Smooth muscle cell (in vitro differentiated cells): ENCODE measurements around the gene ARHGAP10. TPM values are rescaled to one million over a fixed set of nuclear protein-coding genes. Genes with fewer than 3 reads are reported as not detected.

Experiments
- DNase-seq: peaks from one replicate; lab custom pipeline; 2025; ENCODE audit not compliant: unreplicated experiment; lab: John Stamatoyannopoulos, UW
- H2AFZ ChIP-seq: fragments of 200-600 bp; sonication (generic); 2 replicates; pipeline ENCODE4 v1.6.0; 2016; ENCODE audit warnings: antibody characterized with exemption, low read depth, mild to moderate bottlenecking
- H3F3A ChIP-seq: fragments of 200-600 bp; sonication (generic); 2 replicates; pipeline ENCODE4 v1.6.0; 2017; ENCODE audit warnings: antibody characterized with exemption, low read depth
- H3K27ac ChIP-seq: fragments of 200-600 bp; sonication (generic); 2 replicates; pipeline ENCODE4 v1.5.1; 2016; ENCODE audit warnings: low read depth, mild to moderate bottlenecking
- H3K27me3 ChIP-seq: fragments of 200-600 bp; sonication (generic); 2 replicates; pipeline ENCODE4 v1.6.1; 2016; ENCODE audit warnings: low read depth, mild to moderate bottlenecking
- H3K36me3 ChIP-seq: fragments of 200-600 bp; sonication (generic); 2 replicates; pipeline ENCODE4 v1.5.1; 2016; ENCODE audit warnings: low read depth
- H3K4me1 ChIP-seq: fragments of 200-600 bp; sonication (generic); 2 replicates; pipeline ENCODE4 v1.5.1; 2016; ENCODE audit warnings: low read depth
- H3K4me2 ChIP-seq: fragments of 200-600 bp; sonication (generic); 2 replicates; pipeline ENCODE4 v1.6.0; 2016; ENCODE audit warnings: mild to moderate bottlenecking
- H3K4me3 ChIP-seq: fragments of 200-600 bp; sonication (generic); 2 replicates; pipeline ENCODE4 v1.5.1; 2016; ENCODE audit warnings: mild to moderate bottlenecking
- H3K79me2 ChIP-seq: fragments of 200-600 bp; sonication (generic); 2 replicates; pipeline ENCODE4 v1.6.0; 2016; ENCODE audit warnings: low read depth, mild to moderate bottlenecking
- H3K9ac ChIP-seq: fragments of 200-600 bp; sonication (generic); 2 replicates; pipeline ENCODE4 v1.6.0; 2016; ENCODE audit warnings: low read depth
- H3K9me3 ChIP-seq: fragments of 200-600 bp; sonication (generic); replicated peaks from 2 replicates; pipeline ENCODE4 v1.5.1; 2016; ENCODE audit warnings: low read depth
- H4K20me1 ChIP-seq: fragments of 200-600 bp; sonication (generic); 2 replicates; pipeline ENCODE4 v1.6.0; 2016; ENCODE audit warnings: low read depth
- CTCF ChIP-seq: fragments of 200-600 bp; sonication (generic); IDR thresholded peaks from 2 replicates; pipeline ENCODE4 v1.5.1; 2017; ENCODE audit warnings: borderline replicate concordance, mild to moderate bottlenecking, antibody characterized with exemption; ENCODE audit not compliant: insufficient read depth, poor library complexity, severe bottlenecking
- WGBS: methylation state at CpG from one replicate; pipeline ENCODE4 v1.1.7; 2016; ENCODE audit warnings: low lambda C conversion rate; 5-methylcytosine and 5-hydroxymethylcytosine counted together
- polyA plus RNA-seq: library from polyadenylated mRNA; unstranded; fragments of >200 nt; fragmentation: Nextera tagmentation; extraction: Ambion mirVana; gene quantifications from 2 replicates; pipeline ENCODE4 v1.2.1, GENCODE V29; 2016
- total RNA-seq: library from RNA; depleted of rRNA; stranded (reverse); fragments of >200 nt; gene quantifications from 2 replicates; pipeline ENCODE4 v1.2.3, GENCODE V29; 2014

ARHGAP10 gene
- total and polyA plus RNA-seq, 2 experiments from 2014 or later: 6.2 to 11.6 TPM

GRCh38 chr4:148075438-148075837, 343.6 kb downstream of the ARHGAP10 start:
- no peaks in the 10 kb centered on the region for H3K79me2 ChIP-seq
- no peaks in the 10 kb centered on the region for H3K4me1 ChIP-seq
- no peak overlapping the region for H3K4me3 ChIP-seq
- no peak for DNase-seq
- WGBS: 98% methylated on average over 3 of the region's 3 CpGs
- no peaks in the 10 kb centered on the region for H4K20me1 ChIP-seq
- peaks cover 4% of the 10 kb centered on the region for H3K9me3 ChIP-seq
- no peak for TF ChIP-seq CTCF
- no peak overlapping the region for H3K27ac ChIP-seq
- no peak overlapping the region for H3K9ac ChIP-seq
- no peaks in the 10 kb centered on the region for H3K27me3 ChIP-seq
- H2AFZ ChIP-seq: no peak overlapping the region
- no peaks in the 10 kb centered on the region for H3F3A ChIP-seq
- no peaks in the 10 kb centered on the region for H3K36me3 ChIP-seq
- H3K4me2 ChIP-seq: no peak overlapping the region

GRCh38 chr4:148076964-148077363, 345.1 kb downstream of the ARHGAP10 start:
- no peaks in the 10 kb centered on the region for H4K20me1 ChIP-seq
- H3K4me2 ChIP-seq: no peak overlapping the region
- WGBS: 85% methylated on average over 5 of the region's 5 CpGs
- H3F3A ChIP-seq: no peaks in the 10 kb centered on the region
- no peaks in the 10 kb centered on the region for H3K36me3 ChIP-seq
- peaks cover 4% of the 10 kb centered on the region for H3K9me3 ChIP-seq
- no peaks in the 10 kb centered on the region for H3K4me1 ChIP-seq
- H3K27me3 ChIP-seq: no peaks in the 10 kb centered on the region
- no peak for DNase-seq
- TF ChIP-seq CTCF: no peak
- H3K9ac ChIP-seq: no peak overlapping the region
- no peaks in the 10 kb centered on the region for H3K79me2 ChIP-seq
- H2AFZ ChIP-seq: no peak overlapping the region
- H3K27ac ChIP-seq: no peak overlapping the region
- no peak overlapping the region for H3K4me3 ChIP-seq

GRCh38 chr4:148077581-148077980, 345.7 kb downstream of the ARHGAP10 start:
- Histone ChIP-seq H3K4me2 (no peak overlapping the region), H3K79me2 (no peaks in the 10 kb centered on the region), H3K9ac (no peak overlapping the region), H3K36me3 (no peaks in the 10 kb centered on the region), H2AFZ (no peak overlapping the region), H3K4me1 (no peaks in the 10 kb centered on the region), H3F3A (no peaks in the 10 kb centered on the region), H3K27me3 (no peaks in the 10 kb centered on the region), H3K27ac (no peak overlapping the region), H4K20me1 (no peaks in the 10 kb centered on the region), H3K9me3 (peaks cover 4% of the 10 kb centered on the region), H3K4me3 (no peak overlapping the region)
- TF ChIP-seq CTCF: no peak
- no peak for DNase-seq
- 96% methylated on average over 1 of the region's 1 CpG for WGBS

- TF ChIP-seq CTCF: no peak
- Histone ChIP-seq H4K20me1 (no peaks in the 10 kb centered on the region), H3K4me2 (no peak overlapping the region), H3F3A (no peaks in the 10 kb centered on the region), H3K4me3 (no peak overlapping the region), H3K4me1 (no peaks in the 10 kb centered on the region), H3K27me3 (no peaks in the 10 kb centered on the region), H3K79me2 (no peaks in the 10 kb centered on the region), H3K9me3 (peaks cover 4% of the 10 kb centered on the region), H3K36me3 (no peaks in the 10 kb centered on the region), H3K27ac (no peak overlapping the region), H3K9ac (no peak overlapping the region), H2AFZ (no peak overlapping the region)
- 98% methylated on average over 2 of the region's 2 CpGs for WGBS
- no peak for DNase-seq
These were observed 346.2 kb downstream of the ARHGAP10 start for GRCh38 chr4:148078061-148078460.
